NAMALWA (cell line): ENCODE measurements around the gene PTPRE.

Source experiments
- DNase-seq: peaks from one replicate; pipeline ENCODE4 v3.0.0-alpha.2; 2015; ENCODE audit warnings: low spot score

PTPRE gene

DNA sequence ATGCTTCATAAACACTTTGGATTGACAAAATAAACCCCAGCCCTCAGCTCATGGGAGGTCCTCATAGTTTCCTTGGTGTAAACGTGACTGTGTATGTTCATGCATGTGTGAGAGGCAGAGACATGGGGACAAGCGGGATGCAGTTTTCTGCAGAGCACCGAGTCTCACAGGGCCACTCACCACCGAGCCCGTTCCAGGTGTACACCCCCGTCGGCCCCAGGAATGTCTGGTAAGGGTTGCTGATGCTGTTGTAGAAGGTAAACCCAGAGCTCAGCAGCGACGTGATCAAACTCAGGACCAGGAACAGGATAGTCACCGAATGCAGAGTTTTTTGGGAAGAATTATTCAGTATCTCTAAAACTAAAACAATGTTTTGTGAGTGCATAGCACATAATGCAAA lies 23.4 kb upstream of the PTPRE start:
- no peak for DNase-seq

DNA sequence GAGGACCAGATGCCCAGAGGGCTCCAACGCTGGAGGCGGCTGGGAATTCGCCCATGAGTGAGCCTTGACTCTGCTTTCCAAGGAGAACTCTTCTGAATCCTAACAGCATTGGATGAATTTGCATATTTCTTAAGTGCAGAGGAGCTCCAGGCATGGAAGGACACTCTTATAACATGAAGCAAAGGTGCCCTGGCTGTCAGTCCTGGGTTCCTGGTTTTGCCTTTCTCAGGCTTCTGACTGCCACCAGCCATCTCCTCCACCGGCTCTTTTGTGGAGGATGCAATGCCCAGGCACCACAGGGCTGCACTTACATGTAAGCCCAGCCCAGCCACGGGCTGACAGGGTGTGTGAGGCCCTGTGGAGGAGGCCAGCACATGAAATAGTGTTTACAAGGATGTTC lies 22.4 kb upstream of the PTPRE start:
- DNase-seq = no peak

- DNase-seq = no peak
These were observed 20.4 kb upstream of the PTPRE start for GRCh38 chr10:127886371-127887051.

GRCh38 chr10:127887541-127888415 lies 19.1 kb upstream of the PTPRE start:
- no peak for DNase-seq

DNA sequence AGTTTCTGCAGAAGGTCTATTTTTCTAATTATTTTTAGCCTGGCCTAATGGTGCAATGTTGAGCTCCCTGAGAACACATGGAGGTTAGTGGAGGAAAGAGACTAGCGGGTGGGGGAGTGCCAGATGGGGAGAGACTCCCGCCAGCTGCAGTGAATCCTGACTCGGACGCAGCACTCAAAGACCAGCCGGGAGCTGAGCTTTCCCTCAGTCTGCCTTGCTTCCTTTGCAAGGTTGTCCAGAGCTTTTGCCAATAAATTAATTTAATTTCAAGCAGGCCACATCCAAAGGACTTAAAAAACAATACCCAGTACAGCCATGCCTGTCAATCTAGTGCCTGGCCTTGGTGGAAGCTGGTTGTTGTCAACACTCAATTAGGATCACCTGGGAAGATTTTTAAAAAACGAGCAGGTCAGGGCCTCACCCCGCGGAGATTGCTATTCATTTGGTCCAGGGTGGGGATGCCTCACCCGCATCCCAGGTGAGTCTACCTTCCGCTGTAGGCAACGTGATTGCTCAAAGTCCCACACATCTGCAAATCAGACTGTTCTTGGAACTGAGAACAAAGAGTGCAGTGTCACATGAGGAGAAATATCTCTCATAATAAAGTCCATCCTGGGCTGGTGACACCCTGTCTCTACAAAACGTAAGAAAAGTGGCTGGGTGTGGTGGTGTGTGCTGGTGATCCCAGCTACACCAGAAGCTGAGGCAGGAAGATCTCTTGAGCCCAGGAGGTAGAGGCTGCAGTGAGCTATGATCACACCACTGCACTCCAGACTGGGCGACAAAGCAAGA lies 18.2 kb upstream of the PTPRE start:
- DNase-seq = no peak

DNA sequence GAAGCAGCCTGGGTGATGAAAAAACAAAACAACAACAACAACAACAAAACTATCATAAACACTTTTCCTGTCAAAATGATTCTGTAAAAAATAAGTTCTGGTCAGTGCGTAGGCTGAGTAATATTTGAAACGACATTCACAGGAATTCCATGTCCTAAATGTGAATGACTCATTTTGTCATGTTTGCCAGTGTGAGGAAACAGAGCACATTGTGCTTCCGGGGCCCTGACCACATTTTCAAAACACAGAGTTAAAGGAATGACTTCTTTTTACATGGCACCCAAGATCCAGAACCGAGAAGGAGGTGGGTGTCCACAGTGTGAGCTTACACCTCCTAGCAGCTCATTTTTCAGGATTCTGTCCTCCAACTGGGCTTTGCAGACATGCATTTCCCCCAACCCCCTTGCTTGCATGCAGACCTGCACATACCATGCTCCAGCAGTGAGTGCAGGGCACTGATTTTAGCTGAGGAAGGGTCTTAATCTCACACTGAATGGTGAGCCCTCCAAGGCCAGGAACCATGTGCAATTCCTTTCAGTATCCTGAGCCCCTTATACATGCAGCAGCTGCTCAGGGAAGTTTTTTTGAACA lies 17.2 kb upstream of the PTPRE start:
- DNase-seq = no peak

- DNase-seq = no peak
These were observed 16.7 kb upstream of the PTPRE start for GRCh38 chr10:127890216-127890615.

DNA sequence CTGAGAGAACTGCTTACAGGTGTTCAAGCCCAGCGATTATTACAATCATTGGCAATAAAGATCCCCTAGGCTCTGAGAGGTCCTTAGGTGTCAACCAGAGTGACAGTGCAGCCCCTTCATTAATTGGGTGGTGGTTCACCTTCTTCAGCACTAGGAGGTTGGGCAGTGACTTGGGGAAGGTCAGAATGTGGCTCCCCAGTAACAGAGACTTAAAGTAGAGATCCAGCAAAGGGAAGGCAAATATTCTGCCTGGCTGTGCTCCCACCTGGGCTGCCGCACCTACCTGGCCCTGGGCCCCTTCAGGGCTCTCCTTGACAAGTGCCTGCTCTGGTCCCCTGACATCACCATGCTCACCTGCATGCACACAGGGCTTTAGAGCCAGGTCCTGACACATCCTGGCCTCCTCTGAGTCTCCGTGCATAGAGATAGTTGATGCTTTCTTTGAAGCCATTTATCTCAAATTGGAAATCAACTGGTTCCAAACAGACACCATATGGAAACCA lies 16.0 kb upstream of the PTPRE start:
- DNase-seq = no peak

- no peak for DNase-seq
These were observed 14.2 kb upstream of the PTPRE start, which contains the start of gene CLRN3 for GRCh38 chr10:127892743-127893142. TSS of gene CLRN3 (minus strand) at chr10:127892941. CDS start at chr10:127892784, 157 bp downstream.

GRCh38 chr10:127894146-127894545 lies 12.8 kb upstream of the PTPRE start:
- no peak for DNase-seq

- no peak for DNase-seq
These were observed 10.3 kb upstream of the PTPRE start for GRCh38 chr10:127896590-127896989.

DNA sequence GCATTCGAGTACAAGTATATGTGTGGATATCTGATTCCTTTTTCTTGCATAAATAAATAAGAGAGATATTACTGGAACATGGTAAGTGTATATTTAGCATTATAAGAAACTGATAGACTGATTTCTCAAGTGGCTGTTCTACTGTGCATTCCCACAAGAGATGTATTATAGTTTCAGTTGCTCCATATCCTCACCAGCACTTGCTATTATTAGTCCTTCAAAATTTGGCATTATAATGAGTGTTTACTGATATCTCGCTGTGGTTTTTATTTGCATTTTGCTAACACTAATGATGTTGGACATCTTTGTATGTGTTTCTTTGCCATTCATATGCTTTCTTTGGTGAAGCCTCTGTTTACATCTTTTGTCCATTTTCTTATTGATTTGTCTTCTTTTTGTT lies 9.7 kb upstream of the PTPRE start:
- DNase-seq = no peak

GRCh38 chr10:127899766-127900387 lies 7.0 kb upstream of the PTPRE start:
- no peak for DNase-seq

DNA sequence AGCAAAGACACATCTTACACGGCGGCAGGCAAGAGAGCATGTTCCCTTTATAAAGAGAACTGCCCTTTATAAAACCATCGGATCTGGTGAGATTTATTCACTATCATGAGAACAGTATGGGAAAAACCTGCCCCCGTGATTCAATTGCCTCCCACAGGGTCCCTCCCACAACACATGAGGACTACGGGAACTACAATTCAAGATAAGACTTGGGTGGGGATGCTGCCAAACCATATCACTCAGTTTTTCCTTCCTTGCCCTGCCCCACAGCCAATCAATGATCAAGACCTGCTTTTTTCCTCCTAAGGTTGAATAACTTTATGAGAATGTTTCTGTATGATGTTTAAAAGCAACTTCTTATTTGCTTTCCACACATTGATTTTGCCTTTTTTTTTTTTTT lies 3.1 kb upstream of the PTPRE start:
- no peak for DNase-seq

DNA sequence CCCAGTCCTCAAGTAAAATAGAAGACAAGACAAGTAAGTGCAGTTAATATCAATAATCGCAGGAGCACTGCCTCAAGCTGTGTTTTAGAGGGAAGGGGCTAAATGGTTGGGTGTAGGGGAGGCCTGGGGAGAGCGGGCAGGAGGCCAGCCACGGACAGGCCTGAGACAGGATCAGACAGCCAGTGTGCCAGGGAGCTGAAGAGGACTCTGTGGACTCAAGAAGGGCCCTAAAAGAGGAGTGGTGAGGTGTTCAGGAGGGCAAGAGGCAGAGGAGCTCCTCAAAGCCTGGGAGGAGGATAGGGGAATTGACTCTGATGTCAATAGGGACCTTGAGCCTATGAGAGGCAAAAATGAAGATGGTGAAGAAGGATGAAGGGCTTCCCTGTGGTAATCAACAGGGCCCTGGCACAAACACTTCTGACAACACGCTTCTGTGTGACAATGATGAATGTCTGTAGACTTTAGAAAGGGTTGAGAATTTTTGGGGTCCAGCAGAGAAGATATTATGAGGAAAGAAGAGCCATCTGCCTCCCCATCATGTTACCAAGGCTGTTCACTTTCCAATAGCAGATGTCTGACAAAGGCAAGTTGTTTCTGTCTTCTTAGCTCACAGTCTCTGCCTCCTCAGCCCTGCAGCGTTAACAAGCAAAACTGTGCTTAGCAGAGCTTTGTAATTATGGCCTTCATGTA lies 2.4 kb upstream of the PTPRE start:
- no peak for DNase-seq

GRCh38 chr10:127905001-127905847 lies 1.7 kb upstream of the PTPRE start:
- no peak for DNase-seq

GRCh38 chr10:127905848-127906261 lies 1.0 kb upstream of the PTPRE start:
- no peak for DNase-seq

GRCh38 chr10:127907411-127908105 lies 655 bp downstream of the PTPRE start:
- DNase-seq = no peak
